Medulla oblongata (tissue), 1 donor: ENCODE results near the gene NPBWR2.

ENCODE experiments used
- DNase-seq: peaks from one replicate; pipeline ENCODE4 v3.0.0-alpha.2; 2015; ENCODE audit errors: extremely low spot score

Gene NPBWR2, protein sequence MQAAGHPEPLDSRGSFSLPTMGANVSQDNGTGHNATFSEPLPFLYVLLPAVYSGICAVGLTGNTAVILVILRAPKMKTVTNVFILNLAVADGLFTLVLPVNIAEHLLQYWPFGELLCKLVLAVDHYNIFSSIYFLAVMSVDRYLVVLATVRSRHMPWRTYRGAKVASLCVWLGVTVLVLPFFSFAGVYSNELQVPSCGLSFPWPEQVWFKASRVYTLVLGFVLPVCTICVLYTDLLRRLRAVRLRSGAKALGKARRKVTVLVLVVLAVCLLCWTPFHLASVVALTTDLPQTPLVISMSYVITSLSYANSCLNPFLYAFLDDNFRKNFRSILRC

DNA sequence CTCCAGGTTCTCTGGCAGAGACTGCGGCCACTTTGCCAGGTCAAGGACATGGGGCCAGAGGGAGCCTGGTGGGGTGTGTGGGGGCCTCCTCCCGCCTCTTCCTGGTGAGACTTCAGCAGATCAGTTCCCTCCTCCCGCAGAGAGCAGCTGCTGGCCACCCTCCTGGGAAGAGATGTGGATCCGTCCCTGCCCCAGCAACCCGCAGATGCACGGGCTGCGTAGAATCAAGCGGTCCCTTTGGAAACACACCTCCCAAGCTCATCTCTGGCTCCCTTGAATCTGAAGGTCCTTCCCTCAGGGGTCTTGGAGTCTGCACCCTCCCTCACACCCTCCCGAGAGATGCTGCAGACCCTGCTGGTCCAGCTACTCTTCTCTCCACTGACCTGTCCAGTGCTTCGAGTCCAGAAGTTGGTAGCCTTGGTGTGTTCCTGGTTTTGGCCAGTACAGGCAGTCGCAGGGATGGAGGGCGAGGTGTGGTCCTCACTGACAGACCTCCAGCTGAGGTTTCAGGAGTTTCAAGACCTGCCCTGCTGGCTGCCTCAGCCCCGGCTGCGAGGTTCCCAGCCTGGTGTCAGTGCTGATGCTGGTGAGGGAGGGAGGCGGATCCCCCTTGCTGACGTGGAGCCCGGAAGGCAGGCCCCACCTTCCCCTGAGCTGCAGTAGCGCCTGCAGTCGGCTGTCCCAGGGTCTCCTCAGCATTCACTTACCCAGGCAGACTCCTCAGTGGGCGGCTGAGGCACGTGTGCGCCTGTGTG, at the start of gene NPBWR2:
Gene NPBWR2, minus strand, starts transcription at position 585 of the 755 bp plus-strand sequence. CDS start 734 bp downstream, outside the sequence.
- DNase-seq: no peak

DNA sequence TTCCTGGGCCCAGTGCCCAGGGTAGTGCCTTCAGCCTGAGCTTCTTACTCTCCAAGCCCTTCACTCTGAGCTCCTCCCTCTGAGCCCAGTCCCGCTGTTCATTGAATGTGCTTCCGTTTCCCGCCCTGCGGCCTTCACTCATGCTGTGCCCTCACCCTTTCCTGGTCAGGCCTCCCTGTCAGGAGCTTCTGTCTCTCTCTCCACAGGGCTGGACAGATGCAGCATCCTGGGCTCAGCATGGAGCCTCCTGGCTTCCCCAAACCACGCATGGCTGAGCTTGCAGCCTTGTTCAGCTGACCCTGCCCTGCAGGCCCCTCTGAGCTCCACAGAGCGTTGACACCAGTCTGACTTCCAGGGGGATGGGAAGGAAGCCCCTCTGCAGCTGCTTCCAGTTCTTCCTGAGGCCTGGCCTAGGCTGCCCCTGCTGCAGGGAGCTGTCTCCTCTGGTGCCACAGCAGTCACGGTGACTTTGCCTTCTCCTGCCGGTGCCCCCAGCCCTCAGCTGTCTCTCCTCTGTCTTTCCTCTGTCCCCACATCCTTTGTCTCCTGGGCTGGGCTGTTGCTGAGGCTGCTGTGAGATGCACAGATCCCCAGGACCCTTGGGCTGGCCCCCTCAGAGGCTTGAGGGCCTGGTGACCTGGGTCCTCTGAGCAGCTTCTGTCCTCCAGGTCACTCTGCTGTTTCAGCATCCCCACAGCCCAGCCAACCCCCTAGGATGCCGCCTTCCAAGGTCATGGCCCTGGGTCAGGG, 48.9 kb upstream of the NPBWR2 start:
- DNase-seq: no peak

DNA sequence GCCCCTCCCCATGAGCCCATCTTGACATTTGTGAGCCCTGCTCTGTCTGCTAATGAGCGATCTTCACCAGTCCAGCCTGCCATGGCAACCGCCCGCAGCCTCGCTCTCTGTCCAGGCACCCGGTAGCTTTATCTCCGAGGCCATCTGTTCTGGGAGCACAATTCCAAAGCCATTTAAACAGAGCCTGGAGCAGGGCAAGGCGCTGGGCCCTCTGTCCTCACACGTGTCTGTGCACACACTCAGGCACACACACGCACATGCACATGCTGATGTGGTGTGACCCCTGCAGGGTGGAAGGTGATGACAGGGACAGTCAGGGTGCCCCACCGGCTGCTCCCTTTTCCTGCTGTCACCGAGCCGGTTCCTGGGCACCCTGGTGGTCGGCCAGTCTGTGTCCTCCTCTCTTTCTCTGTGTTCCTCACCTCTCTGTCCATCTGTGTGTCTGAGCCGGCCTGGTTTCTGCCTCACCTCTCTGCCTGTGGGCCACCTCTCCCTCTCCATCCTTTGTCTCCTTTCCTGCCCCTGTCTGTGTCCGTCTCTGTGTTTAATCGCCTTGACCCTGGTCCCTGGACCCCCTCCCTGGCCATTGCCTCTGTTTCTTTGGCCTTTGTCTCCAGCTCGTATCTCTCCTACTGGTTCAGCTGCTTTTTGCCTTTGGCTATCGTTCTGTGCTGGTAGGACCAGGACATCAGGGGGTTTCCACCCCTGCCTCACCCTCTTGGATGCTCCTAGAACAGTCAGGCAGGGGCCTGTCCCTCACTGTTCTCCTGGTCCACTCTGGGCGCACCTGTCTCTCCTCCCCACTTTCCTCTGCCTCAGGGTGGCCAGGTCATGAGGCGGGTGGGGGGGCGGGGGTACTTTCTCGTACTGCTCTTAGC, 48.1 kb upstream of the NPBWR2 start:
- no peak for DNase-seq

DNA sequence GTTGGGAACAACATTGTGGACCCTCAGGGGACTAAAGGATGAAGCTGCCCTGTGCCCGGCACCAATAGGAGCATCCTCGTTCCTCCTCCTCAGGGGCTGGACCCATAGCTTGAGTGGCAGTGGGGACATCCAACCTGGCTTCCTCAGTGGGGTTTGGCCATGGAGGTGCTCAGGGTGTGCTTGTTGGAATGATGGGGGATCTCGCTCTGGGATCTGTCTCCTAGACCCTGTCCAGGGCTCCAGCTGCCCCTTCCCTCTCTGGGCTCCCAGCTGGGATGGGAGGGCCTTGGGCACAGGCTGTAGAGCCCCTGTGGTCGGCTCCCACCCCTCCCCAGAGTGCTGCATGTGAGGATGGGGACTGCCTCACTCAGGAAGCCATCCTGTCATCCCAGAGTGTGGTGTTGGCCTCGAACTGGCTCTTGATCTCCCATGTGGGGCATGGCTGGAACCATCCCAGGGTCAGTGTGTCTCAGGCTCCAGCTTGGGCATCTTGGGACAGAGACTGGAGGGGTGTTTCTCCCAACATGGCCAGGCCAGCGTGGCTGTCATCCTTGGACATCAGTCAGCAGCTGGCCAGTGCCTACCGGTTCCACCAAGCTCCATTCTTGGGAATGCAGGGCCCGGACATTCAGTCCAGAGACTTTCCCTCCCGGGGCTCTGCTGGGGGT, 47.4 kb upstream of the NPBWR2 start:
- DNase-seq: no peak

DNA sequence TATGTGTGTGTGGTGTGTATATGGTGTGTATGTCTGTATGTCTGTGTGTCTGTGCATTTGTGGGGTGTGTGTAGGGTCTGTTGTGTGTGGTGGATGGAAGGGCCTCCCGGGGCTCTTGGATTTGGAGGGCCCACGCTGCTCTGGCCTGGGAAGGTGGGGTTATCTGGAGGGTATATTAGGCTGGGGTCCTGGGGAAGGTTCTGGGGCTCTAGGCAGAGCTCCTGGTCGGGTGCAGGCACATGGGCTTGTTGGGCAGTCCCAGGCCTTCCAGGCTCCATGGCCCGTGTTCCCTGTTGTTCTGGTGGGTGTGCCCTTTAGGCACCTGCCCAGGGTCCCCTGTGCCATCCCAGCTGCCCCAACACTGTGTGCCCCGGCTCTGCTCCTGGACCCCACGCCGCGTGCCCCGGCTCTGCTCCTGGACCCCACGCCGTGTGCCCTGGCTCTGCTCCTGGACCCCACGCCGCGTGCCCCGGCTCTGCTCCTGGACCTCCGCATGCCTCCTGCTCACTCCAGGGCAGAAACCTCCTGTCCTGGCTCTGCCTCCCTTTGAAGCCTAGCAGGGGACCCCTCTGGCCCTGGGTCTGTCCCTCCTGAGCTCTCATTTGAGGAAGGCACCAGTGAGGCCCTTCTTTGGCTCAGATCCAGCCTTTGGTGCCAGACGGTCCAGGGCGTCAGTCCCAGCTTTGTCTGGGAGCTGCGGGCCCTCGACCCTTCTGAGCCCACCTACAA, 46.7 kb upstream of the NPBWR2 start:
- no peak for DNase-seq

DNA sequence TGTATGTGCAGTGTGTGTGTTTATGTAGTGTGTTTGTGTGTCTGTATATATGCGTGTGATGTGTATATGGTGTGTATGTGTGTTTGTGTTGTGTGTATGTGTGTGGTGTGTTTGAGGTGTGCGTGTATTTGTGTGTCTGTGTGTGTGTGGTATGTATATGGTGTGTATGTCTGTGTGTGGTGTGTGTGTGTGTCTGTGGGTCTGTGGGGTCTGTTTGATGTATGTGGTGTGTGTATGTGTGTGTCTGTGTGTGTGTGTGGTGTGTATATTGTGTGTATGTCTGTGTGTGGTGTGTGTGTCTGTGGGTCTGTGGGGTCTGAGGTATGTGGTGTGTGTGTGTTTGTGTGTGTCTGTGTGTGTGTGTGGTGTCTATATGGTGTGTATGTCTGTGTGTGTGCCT, 46.0 kb upstream of the NPBWR2 start:
- no peak for DNase-seq

DNA sequence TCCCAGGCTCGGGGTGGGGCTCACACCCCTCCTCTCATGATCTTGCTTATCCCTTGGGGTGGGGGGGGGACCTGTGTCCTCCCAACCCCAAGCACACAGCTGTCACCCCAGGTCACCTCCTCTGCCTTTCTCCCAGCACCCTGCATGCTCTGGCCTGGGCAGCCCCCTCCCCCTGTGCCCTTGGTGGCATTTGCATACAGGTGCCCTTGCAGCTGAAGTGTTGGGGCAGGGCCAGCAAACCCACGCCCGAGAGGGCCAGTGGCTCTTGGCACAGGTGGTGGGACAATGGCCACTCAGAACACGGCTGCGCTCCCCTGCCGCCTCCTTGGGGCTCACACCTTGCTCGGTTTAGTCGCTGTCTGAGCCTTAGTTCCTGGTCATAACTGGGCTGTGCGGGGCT, 45.5 kb upstream of the NPBWR2 start:
- DNase-seq: no peak

DNA sequence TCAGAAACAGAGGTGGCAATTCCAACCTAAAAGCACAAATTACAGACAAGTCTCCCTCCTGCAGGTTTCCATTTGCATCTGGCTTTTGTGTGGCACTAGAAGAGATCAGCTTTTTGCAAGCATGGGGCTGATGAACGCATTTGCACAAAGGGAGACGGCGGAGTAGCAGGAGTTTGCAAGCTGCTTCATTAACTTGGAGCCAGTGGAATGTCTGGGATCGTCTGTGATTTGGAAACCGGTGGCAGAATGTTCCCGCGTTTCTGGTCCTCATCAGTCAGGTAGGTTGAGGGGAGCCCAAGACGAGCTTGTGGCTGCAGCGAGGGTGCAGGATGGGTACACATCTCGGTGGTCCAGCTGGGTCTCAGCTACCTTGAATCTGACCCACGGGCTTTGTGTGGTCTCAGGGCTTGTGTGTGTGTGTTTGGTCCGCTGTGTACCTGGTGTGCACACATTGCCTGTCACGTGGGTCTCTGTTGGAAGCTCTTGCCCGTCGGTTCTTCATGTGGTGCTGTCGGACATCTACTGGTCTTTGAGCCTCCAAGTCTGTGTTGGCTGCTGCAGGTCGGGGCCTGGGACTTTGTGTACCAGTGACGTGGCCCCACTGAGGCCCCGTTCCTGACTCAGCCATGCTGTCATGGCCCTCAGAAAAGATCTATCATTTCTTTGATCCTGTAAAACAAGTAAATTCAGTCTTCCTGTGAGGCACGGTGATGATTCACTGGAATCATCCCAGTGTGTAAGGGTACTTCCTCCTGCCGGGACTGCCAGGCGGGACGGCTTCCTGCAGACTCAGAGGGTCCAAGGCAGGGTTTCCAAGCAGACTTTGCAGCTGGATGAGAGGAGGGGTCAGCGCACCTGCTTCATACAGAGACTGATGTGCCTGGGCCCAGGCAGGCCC, 44.5 kb upstream of the NPBWR2 start:
- DNase-seq: no peak

DNA sequence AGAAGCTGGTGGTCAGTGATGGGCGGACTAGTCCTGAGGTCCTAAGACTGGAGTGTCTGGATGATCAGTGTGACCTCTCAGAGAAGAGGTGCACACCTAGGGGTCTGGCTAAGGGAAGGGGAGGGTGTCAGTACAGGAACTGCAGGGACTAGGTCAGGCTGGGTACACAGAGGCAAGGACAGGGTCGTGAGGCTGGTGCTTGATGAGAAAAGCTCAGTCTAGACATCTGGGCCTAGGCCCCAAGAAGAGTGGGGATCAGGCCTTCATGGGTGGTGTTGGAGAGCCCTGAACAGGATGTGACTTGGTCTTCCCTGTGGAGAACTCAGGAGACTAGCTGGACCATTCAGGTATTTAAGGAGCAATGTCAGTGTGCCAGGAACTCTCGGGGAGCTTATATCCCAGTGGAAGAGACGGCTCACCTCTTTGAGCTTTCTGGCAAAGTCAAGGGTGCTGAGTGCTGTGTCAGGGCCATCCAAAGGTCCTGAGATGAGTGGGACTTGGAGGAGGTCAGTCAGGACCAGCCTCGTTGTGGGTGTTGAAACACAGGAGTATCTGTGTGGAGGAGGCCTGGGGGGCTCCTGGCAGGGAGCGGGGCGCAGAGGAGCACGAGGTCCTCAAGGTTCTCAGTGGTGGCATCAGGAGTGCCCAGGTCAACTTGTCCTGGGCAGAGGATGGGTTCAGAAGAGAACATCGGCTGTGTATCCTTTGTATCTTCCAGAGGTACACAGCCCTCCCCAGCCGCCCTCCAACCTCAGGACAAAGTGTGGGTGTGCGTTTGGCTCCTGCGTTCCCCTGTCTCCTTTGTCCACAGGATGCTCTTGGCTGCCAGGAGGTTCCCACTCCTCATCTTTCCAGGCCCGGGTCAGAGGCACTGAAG, 43.6 kb upstream of the NPBWR2 start:
- no peak for DNase-seq

DNA sequence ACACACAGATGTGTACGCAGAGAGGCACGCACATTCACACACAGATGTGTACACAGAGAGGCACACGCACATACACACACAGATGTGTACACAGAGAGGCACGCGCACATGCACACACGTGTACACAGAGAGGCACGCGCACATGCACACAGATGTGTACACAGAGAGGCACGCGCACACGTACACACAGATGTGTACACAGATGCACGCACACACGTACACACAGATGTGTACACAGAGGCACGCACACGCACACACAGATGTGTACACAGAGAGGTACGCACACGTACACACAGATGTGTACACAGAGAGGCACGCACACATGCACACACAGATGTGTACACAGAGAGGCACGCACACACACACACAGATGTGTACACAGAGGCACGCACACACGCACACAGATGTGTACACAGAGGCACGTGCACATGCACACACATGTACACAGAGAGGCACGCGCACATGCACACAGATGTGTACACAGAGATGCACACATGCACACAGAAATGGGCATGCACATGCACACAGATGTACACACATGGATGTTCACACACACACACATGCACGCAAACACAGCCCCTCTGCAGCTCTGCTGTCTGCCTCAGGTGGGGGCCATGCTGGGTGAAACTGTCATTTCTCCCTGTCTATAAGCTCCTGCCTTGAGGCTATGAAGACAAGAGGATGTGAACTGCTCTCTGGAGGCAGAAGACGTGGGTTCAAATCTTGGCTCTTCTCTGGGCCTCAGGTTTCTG, 42.6 kb upstream of the NPBWR2 start:
- DNase-seq: no peak

DNA sequence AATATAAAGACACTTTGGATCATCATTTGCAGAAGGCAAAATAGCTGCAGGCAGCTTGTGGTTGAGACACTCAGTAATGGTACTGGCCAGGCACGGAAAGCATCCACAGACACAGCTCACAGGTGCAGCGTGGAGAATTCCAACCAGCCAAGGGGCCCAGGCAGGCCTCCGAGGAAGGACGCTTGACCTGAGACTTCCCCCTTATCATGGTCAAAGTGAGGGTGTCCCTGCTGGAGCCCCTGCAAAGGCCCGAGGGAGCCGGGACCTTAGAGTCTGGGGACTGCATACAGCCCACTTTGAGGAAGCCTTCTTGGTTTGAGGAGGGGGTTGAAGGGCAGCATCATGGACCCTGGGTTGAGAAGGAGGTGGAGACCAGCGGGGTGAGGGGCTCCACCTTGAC, 41.8 kb upstream of the NPBWR2 start:
- DNase-seq: no peak

DNA sequence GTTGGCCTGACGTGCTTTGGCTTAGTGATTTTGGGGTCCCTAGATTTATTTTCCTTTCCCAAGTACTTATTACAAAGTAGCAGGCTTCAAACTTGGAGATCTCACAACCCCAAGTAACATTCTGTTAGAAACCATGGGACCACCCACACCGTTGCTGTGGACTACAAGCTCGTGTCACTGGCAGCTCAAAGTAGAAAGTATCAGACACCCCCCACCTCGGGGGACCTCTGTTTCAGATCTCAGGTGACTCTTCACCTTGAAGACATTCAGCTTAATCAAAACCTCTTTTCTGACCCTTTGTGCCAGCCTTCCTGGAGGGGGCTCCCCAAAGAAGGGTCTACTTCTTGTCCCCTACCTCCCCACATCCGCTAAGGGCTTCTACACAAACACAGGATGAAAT, 41.2 kb upstream of the NPBWR2 start:
- DNase-seq: no peak

DNA sequence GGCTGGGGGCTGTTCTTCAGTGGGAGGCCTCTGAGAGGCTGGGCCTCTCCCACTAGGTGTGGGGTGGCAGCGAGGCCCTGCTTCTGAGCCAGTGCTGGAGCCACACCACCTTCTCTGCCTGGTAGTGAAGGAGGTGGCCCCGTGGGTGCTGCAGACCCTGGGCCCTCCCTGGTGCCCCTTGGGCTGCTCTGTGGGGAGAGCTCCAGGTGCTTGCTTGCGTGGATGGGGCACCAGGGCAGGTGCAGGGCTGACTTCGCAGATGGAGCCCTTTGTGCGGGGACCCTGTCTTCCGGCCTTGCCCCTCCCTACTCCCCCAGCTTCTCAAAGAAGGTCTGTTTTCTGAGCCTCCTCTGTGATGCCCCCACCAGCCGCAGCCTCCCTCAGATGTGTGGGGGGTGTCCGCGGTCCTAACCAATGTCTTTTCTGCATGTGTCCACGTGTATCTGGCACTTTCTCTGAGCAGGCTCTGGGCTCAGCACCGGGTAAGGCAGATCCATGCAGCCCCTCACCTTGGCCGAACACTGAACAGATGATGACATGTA, 39.6 kb upstream of the NPBWR2 start:
- no peak for DNase-seq

DNA sequence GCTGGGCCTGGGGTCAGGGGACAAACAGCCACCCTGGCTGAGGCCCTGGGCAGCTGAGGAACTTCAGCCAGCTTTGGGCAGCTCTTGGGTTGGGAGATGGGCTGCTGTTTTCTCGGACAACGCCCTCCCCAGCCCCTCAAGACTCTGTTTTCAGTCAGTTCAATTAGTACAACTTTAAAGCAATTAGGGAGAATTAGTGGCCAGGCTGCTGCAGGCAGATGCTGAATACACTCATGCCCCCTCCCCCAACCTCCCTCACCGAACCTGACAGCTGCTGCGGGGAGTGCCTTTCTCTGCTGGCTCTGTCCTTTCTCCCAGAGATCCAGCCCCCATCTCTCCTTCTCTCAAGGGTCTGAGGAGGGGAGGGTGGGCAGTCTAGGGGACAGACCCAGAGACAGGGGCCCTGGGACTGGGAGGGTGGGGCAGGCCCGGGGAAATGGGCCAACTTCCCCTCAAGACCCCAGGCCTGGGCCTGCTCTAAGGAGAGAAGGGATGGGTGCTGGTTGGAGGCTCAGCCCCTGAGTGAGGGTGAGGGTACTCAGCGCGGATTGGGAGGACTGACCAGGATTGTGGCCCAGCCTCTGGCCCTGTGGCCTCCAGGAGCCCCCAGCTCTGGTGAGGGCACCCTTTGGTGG, 39.1 kb upstream of the NPBWR2 start:
- DNase-seq: no peak

DNA sequence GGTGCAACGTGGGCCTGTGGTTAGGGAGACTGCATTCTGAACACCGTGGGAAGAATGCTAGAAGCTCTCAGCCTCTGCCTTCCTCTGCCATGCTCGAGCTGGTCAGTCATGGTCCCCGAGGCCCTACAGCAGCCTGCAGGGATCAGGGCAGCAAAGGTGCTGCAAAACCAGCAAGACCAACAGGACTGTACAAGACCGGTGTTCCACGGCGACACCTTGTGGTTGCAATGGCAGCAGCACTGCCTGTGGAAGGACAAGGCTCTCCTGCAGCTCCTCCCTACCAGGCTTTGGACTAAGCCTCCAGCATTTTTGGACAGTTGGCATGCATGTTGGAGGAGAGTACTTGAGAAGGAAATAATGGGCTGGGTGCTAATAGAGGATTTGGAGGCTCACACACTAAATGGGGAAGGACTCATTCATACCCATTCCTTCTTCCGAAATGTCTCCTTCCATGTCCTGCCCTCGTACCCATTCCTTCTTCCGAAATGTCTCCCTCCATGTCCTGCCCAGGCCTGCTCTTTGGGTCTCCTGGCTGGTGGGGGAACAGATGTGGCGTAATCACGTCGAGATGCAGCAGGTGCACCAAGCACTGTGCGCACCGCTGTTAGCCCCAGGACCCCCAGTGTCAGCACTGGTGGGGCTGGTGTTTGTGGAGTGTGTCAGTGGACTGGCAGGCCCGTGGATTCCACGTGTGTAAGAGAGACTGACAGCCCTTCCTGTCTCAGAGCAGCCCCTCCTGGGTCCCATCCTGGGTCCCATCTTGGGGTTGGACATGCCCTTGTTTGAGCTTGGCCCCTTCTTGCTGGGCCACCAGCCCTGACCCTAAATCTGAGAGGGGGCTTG, 38.3 kb upstream of the NPBWR2 start:
- DNase-seq: no peak
